HG02840 (cell line): ENCODE measurements around the gene VAV2.
A peak's percentile ranks its signal among the peaks of the same experiment; 100 is the strongest.

ENCODE experiments used
- ATAC-seq: cut with Tn5 transposase; IDR thresholded peaks from one replicate; pipeline ENCODE4 v1.9.1; 2021; ENCODE audit warnings: mild to moderate bottlenecking, moderate library complexity, moderate number of reproducible peaks; ENCODE audit not compliant: unreplicated experiment, low FRiP score

The VAV2 gene, protein sequence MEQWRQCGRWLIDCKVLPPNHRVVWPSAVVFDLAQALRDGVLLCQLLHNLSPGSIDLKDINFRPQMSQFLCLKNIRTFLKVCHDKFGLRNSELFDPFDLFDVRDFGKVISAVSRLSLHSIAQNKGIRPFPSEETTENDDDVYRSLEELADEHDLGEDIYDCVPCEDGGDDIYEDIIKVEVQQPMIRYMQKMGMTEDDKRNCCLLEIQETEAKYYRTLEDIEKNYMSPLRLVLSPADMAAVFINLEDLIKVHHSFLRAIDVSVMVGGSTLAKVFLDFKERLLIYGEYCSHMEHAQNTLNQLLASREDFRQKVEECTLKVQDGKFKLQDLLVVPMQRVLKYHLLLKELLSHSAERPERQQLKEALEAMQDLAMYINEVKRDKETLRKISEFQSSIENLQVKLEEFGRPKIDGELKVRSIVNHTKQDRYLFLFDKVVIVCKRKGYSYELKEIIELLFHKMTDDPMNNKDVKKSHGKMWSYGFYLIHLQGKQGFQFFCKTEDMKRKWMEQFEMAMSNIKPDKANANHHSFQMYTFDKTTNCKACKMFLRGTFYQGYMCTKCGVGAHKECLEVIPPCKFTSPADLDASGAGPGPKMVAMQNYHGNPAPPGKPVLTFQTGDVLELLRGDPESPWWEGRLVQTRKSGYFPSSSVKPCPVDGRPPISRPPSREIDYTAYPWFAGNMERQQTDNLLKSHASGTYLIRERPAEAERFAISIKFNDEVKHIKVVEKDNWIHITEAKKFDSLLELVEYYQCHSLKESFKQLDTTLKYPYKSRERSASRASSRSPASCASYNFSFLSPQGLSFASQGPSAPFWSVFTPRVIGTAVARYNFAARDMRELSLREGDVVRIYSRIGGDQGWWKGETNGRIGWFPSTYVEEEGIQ

DNA sequence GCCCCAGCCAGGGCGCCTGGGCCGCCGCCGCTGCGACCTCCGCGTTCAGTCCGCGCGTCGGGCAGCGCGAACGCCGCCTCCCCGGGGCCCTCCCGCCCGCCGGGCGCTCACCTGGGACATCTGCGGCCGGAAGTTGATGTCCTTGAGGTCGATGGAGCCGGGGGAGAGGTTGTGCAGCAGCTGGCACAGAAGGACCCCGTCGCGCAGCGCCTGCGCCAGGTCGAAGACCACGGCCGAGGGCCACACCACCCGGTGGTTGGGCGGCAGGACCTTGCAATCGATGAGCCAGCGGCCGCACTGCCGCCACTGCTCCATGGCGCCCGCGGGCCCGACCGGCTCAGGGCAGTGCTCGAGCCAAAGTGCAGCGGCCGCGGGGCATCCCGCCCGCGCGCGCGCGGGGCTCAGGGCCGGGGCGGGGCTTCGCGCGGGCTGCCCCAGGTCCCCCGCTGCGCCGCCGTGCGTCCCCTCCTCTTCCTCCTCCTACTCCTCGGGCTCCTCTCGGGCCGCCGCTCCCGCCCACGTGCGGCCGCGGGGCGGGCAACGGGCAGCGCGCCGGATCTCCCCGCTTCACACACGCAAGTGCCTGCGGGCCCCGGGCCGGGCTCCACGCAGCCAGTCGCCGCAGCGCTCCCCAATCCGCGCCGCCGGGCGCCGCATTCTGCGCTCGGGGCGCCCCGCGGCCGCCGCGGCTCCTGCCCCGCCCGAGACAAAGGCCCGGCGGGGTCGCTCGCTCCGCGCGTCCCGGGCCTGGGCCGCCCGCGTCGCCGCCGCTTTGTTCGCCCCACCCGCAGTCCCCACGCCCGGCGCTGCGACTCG, at the start of gene VAV2:
Gene VAV2, minus strand, starts transcription at position 361 of the 816 bp plus-strand sequence. Its CDS starts 46 bp downstream, at position 315.
- ATAC-seq, result peak; percentile 46

DNA sequence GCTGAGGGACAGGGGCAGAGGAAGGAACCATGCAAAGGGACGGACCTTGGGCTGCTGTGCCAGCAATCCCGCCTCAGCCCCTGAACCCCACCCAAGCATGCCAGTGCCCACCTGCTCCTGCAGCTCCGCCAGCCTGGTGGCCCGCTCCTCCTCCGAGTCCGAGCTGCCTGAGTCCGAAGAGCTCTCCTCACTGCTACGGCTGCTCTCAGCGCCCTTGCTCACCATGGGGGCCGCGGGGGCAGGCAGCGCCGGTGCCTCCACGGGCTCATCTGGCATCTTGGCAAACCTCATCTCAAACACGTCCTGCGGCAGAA, 49.5 kb upstream of the VAV2 start:
- no peak for ATAC-seq

DNA sequence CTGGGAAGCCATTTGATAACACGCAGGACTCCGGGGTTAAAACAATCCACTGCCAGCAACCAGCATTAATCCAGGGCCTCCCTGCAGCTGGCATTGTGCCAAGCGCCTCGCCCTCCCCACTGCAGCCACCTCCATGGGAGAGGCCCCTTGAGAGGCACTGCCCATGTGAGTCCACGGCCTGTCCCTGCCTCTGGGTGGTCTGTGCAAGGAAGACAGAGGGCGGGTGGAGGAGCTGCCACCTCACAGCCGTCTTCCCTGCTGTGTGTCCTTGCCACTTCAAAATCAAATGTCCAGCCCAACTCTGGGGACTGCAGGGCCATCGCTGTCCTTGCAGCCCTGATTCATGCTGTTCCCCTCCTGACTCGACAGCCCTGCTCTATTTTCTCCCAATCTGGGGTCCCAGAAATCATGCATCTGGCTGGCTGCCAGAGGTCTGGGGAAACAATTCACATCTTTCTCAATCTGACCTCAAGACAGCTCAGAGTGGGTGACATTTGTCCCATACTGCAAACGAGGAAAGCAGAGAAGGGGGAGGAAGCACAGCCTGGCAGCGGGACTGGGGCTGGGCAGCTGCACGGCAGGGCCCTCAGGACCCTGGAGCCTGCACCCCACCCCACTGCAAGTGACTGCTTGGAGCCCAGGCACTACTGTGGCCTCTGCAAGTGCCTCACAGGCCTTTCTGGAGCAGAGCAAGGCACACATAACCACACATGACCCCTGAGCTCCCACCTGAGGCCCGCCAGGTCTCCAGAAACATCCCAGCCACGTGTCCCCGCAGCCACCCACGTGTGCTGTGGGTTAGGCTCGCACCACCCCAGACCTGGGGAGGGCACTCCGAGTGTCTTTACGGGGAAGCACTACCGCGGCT, 48.9 kb upstream of the VAV2 start:
- no peak for ATAC-seq

DNA sequence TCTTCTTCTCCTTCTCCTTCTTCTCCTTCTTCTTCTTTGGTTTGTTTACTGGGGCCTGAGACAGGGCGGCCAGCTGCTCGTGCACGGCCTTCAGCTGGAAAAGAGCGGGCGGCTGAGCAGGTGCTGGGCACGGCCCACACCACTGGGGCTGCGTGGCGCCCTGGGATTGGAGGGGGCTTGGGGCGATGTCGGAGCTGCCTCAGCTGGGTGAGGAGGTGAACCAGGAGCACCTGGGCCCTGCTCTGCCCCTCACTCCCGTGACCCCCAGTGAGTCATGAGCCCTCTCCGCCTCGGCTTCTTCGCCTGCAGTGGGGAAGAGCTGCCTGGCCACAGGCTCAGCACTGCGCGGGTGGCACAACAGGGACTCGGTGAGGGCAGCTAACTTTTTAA, 48.0 kb upstream of the VAV2 start:
- ATAC-seq, result no peak

DNA sequence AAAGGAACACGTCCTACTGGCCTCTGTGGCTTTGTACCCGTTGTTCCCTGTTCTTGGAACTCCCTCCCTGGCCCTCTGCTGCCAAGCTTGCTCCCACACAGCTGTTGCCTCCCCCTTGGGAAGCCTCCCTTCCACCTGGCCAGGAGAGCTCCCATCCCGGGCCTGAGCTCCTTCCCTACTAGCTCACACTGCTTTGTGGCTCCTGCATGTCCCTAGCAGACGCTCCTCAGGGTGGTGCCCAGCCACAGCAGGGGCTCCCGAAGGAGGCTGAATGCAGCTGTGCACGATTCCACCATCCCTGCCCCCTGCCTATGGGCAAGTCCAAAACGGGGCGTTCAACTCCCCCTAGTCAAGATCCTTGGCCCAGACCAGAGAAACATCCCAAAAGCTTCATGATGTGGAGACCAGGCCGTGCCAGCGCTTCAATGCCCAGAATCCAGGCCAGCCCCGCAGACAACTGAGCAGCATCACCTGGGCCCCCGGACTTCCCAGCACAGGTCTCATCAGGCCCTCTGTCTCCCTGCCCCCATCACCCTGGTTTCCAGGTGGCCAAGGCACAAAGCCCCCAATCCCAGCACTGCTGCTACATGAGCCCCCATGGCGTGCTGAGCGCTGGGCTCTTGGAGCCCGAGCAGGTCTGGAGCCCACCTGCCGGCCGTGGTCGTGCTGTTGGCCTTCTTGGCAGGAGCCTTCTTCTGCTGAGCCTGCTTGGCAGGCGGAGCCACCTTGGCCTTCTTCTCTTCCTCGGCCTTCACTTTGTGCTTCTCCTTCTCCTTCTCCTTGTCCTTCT, 47.5 kb upstream of the VAV2 start:
- ATAC-seq, result no peak

DNA sequence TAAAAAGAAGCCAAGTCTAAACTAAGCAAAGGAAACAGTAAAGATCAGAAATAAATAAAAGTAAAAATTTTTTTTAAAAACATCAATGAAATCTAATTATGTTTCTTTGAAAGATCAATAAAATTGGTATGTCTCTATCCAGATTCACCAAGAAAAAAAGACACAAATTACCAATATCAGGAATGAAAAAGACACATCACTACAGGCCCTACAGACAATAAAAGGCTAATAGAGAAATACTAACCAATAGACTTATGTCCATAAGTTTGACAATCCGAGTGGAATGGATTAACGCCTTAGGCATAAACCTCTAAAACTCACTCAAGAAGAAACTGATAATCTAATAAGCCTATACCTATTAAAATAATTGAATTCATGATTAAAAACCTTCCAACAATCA, 45.5 kb upstream of the VAV2 start:
- no peak for ATAC-seq

DNA sequence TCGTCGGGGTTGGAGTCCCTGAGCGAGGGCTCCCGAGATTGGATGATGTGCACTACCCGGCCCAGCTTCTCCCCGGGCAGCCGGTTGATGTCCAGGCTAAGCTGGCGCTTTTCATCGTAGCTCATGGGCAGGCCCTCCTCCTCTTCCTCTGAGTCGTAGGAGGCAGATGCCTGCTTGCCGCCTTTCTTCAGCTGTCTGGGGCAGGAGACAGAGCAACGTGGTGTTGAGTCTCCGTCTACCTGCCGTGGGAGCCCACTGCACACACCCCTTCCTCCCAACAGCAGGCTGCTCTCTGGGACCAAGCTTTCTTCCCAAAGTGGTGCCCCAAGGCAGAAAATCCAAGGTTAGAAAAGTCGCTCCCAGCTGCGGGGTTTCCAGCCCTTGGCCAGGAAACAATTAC, 44.0 kb upstream of the VAV2 start:
- no peak for ATAC-seq

DNA sequence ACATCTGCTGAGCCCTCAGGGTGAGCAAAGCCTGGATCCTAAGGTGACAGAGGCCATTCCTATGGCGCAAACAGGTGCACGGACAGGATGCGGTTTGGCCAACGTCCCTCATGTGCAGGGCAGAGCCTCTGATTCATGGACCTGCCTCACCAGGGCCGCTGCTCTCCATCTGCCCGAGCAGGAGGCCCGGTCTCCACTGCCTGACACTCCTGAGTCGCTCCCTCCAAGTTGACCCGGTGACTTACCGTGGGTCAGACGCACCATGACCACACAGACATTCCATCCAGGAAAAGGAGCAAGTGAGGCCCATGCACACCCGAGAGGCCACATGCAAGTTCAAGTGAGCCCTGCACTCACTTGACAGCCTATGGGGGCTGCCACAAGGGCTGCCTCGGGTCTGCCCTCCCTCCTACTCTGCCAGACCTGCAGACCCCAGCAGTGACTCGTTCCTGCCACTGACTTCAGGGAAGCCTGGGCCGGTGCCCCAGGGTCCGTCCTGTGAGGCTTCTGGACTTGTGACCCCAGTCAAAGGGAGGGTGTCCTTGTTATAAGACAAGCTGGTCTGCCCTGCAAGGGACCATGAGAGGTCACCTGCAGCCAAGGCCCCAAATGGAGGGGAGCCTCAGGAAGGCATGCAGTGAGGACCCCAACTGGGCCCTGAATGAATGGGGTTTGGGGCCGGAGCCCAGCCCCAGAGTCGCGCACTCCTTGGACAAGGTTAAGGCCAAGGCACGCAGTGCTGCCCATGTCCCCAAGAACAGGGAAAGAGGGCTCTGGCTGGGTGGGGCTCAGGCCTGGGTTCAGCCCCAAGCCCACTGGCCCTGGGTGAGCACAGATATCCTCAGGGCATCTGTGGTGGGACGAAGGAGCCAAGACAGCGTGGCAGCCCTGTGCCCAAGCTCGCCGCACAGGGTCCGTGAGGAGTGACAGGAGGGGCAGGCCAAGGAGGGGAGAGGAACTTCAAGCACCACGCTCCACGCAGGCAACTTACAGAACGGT, 43.2 kb upstream of the VAV2 start:
- ATAC-seq, result no peak

DNA sequence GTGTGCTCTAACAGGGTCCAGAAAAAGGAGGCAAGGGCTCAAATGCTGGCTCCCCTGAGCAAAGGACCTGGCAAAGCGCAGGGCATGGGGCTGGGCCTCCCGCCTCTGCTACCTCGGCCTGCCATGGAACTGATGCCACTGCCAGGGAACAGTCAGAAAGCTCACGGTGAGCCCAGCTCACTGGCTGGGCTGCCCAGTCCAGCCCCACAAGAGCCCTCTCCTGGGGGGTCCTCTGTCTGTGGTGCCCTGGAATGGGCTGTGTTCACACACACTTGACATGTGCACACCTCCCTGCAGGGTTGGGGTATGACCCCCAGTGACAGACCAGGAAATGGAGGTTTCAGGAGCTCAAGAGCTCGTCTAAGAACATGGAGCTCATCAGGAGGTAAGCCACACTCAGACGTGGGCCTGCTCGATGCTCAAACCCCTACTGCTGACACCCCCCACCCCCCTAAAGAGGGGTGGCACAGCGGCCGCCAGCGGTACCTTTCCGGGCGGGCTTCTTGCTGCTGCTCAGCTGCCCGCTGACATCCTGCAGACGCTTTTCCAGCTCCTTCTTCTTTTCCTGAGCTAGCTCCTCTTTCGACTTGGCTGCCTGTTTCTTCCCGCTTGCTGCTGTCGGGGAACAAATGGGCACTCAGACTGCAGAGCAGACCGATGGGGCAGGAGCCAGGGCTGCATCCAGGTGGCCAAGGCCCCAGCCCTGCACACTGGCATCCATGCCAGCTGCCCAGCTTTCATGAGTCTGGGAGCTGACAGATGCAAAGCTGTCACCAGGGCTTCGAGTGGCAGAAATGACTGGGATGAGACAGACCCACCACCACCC, 42.3 kb upstream of the VAV2 start:
- ATAC-seq, result no peak

DNA sequence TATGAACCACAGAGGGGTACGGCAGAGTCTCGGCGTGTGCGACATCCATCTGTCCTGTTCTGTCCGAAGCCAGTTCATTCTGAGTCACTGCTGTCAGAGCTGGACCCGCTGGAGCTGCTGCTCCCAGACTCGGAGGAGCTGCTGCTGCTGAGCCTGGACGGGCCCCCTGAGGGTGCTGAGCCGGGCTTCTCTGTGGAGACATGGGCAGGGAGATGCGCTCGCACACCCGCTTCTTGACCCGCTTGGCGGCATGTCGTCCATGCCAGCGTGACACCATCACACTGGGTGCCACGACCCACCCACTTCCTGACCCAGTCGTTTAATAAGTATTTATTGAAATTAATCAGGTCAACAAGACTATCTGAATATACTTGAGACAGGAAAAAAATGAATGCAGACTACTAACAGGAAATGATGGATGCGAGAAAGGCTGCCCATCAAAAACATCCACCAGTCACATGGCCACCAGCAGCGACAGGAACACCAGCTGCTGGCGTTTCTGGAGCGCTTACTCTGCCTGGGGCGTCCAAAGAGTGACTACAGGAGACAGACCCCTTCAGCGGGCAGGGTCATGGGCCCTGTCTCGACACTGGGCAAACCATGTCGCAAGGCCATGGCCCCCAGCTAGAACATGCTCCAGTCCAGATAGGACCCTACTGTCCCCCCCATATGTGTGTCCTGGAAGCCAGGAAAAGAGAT, 41.5 kb upstream of the VAV2 start:
- ATAC-seq, result no peak

DNA sequence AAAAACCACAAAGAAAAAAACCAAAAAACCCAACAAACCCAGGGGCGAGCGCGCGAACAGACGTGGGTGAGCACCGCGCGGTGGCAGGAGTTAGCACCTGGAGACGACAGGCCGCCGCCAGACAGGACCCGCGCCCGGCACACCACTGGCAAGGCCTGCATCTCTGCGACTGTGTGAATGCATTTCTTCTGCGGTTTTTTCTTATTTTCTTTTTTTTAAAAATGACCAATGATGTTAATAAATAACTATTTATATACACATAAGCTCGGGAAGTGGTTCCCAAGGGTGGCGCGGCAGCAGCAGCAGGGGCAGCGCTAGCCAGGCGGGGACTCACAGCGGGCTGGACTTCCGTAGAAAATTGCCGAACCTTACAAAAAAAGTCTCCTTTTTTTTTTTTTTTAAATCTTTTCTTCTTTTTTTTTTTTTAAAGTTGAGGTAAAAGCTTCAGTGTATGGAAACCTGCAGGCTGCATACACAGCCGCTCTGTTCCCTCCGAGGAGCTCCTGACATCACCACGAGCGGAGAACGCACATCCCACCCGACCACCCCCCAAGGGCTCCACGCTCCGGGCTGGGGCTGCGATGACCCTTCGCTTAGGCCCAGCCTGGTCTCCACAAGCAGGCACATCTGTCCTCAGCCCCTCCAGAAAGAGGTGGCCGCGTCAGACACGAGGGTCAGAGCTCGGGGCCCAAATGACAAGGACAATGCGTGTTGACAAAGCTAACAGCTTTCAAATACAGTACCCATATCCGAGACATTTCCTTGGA, 40.5 kb upstream of the VAV2 start:
- ATAC-seq, result no peak

DNA sequence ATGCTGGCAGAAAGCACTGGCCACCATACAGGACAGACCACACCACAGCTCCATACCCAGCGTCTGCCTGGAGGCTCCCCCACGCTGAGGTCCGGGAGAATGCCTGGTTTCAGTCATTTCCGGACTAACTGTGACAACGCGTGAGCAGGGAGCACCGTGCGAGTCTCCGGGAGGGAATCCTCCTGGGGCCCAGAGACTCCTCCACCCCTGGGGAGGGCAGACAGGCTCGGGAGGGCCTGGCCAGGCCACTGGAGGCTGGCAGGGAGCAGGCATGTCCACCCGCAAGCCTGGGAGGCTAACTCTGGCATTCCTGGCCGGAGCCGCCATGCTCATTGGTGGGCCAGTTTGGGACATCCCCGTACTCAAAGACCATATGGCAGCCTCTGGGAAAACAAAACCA, 39.7 kb upstream of the VAV2 start:
- no peak for ATAC-seq

DNA sequence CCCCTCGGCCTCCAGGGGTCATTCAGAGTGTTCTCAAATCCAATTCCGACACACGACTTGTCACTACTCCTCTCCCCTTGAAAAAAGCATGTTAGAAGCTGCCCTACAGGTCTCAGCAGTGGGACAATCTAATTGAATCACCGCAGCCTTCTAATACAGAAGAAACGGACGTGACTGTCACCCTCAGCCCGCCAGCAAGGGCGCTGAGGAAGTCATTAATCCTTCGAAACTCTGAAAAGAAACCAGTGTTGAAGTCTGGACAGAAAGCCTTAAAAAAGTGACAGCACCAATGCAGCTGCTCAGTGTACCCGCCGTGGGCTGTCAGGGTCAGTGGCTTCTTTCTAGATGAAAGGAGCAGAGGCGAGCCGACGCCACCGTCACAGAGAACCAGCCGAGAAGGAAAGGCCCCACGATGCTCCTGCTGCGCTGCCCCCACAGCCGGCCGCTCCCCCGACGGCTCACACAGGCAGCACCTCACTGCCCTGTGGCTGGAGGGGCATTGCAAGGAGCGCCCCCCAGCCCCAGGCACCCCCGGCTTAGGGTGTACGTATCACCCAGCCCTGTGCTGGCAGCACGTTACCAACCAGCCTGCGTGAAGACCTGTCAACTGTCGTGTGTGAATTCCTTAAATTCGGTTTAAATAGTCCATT, 38.8 kb upstream of the VAV2 start:
- no peak for ATAC-seq

DNA sequence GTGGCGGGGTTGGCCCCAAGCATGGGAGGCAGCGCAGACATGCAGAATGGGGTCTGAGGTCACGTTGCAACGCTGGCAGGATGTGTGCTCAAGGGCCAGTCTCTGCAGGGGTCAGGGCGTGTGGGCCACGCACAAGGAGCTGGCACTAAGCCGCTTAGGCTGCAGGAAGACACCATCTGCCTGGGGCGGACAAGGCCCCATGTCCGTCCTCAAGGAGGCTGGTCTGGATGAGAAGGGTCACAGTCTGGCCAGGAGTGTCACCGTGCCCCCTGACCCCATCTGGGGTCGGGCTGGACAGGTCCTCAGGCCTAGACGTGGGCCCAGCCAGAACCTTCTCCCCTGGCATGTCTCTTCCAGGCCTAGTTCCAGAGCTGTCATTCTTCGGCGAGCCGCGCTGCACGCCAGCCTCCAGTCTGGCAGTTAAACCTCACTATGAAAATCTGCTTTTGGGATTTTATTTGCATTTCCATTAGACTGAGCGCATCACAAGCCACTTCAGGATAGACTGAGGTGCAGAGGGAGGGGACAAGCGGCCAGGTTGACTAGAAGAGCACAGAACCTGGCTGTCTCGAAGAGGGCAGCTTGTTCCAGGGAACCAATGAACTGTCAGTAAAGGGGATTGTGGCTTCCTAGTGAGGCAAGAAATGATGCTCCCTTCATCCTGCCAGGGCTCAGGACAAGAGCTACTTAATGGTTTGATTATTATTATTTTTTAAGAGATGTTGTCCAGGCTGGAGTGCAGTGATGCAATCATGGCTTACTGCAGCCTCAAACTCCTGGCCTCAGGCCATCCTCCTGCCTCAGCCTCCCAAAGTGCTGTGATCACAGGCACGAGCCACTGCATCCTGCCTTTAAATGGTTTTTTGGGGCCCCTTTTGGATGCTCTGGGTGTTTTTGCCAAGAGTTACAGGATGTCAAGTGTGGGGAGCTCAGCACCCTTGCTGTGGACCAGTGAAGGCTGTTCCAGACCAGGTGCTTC, 37.4 kb upstream of the VAV2 start:
- no peak for ATAC-seq
